HG03439 (cell line): ENCODE measurements around the gene DCLRE1A.

ENCODE experiments used
- ATAC-seq: cut with Tn5 transposase; IDR thresholded peaks from one replicate; pipeline ENCODE4 v1.9.1; 2021; ENCODE audit warnings: mild to moderate bottlenecking, moderate library complexity; ENCODE audit not compliant: unreplicated experiment

The DCLRE1A gene

DNA sequence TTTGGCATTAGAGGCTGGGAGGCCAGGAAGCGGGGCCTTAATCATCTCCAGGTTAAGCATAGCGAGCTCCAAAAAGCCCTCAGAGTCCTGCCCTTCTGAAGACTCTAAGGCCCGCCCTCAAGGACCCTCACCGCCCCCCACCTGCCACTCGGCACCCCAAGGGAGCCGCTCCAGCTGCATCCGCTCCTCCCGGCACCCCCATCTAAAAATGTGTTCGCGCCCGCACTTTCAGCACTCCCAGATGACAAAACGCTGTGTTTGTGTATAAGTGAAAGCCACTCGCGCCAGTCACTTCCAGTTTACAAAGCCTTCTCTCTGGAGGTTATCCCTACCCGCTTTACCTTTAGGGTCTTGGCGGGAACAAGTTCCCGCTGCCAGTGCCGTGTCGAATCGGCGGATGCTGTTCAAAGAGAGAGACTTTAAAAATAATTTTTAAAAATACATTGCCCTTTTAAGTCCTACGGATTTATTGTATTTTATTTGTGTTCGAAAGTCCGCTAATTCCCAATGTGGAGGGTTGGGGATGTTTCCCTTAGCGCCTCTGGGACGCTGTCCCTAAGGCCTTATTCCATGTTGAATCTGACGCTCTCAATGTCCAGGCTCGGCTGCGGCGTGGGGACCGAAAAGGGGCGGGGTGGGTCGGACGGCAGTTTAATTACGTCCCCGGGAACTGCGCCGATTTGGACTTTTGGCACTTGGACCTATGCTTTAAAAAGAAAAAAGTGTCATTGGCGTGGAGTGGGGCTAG, at the start of gene DCLRE1A, which contains the start of gene NHLRC2:
Gene DCLRE1A, minus strand, starts transcription at position 70 of the 748 bp plus-strand sequence. CDS start 900 bp downstream, outside the sequence.
Gene NHLRC2, plus strand, starts transcription at position 649 of the 748 bp plus-strand sequence. CDS start 212 bp downstream, outside the sequence.
- peak; percentile 45 for ATAC-seq

DNA sequence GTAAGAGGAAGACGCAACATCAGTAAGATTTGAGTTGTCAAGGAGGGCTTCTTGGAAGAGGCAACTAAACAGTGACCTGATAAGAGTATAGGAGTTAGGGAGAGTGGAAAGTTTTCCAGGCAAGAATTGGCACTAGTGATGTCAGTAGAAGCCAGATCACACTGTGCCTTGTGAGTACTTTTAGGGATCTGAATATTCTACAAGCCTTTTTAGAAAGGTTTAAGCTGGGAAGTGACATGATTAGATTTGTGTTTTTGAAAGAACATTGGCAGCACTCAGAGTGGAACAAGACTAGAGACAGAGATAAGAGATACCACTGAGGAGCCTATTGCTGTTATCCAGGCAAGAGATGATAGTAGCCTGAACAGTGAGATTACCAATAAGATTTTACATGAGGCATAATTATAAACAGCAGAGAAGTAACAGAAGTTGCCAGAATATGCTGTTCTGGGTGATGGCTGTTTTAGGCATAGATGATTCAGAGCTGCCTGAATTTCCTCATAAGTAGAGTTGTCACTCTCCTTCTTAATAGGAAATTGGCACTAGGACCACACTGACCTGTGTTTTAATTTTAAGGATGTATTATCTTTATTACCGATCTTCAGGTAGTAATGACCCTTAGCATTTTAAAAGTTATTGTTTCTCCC, 46.2 kb upstream of the DCLRE1A start:
- ATAC-seq, result no peak

DNA sequence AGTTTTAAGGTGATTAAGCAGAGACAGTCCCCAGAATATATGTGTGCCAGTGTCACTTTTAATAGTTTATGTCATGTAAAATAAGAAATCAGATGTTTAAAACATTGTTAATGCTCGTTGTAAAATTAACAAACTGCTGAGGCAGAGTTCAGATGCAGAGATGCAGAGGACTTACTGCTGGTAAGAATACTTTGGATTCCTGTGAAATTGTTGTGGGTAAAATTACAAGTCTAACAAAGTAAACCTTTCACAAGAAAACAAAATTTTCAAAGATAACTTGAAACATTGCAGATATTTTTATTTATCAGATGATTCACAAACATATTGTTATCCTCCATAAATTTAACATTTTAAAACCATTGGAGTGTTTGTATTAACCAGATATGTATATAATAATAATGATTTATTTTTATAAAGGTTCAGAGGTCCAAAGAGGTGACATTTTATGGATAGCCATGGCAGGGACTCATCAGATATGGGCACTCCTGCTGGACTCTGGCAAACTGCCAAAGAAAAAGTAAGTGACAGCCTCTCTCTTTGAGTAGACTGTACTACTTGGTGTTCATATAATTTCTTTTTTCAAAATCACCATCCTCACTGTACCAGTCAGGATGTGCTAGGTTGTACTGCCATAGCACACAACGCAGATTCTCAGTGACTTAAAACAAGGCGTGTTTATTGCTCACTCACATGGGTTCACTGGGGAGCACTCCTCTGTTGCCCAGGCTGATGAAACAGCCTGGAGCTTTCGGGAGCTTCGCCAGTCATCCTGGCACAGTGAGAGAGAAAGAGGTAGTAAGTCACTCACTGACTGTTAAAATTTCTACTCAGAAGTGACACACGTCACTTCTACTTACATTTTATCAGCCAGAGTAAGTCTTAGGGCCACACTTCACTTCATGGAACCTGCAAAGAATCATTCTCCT, 44.1 kb upstream of the DCLRE1A start:
- ATAC-seq, result no peak

DNA sequence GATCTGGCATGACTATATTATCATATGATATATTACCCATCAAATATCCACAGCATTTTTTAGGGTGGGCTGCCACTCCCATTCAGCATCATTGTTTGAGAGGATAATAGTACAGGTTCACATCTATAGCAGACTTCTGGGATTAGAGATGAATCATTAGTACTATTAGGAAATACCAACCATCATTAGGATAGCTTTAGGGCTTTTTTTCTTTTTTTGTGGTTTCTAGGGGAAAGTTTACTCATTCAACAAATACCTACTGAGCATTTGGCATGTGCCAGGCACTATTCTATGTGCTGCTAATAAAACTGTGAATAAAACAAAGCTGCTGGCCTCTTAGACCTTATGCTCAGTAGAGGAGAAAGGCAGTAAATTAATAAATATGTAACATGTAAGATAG, 41.1 kb upstream of the DCLRE1A start:
- ATAC-seq, result no peak

DNA sequence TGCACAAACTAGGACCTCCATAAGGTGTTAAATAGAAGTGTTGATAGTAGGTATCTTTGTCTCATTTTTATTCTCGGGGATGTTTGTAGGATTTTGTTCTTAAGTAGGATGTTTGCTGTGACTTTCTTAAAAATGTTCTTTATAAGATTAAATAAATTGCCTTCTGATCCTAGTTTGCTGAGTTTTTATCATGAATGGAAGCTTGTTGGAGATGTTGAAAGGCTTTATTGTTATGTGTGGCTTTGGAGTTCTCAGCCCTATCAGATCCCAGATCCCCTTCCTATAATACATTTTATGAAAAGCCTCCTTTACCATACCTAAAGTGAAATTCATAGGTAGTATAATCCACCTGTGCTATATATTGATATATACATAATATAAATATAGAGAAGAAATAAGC, 40.7 kb upstream of the DCLRE1A start:
- ATAC-seq, result no peak

DNA sequence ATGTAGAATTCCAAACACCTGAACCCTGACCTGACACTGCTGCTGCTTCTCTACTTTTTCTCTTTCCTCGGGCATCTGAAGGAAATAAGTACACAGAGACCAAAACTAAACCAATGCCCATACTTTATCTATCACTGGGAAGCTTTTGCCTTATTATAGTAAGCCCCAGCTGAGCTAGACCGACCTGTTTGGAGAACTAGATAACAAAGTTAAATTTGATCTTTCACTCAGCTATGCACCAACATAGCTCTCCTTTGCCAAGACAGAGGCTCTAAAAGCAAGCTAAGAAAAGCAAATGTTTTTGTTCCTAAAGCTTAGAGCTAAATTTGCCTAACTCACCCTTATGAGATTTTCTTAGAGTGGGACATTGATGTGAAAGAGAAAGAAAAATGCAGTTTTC, 39.7 kb upstream of the DCLRE1A start:
- ATAC-seq, result no peak

DNA sequence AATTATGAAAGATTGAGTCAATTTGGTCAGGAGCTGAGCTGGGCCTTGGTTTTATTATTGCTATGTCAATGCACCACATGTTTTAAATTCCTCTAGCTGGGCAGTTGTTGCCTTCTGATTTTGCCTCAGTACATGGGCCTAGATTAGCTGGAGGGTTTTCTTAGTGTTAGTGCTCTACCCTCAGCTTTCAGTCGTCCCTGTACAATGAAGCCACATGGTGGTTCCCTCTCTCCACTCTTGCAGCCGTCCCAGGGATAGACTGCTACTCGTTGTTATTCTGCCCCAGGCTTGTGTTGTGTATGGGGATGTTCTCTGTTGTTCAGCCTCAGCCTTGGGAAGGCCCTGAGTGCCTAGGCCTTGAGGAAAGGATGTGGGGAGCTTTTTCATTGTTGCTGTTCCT, 37.6 kb upstream of the DCLRE1A start:
- ATAC-seq, result no peak

DNA sequence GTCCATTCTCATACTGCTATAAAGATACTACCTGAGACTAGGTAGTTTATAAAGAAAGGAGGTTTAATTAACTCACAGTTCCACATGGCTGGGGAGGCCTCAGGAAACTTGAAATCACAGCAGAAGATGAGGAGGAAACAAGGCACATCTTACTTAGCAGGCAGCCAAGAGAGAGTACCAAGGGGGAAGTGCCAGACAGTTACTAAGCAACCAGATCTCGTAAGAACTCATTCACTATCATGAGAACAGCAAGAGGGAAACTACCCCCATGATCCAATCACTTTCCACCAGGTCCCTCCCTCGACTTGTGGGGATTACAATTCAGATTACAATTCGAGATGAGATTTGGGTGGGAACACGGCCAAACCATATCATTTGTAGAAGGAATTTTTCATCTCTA, 36.9 kb upstream of the DCLRE1A start:
- no peak for ATAC-seq

DNA sequence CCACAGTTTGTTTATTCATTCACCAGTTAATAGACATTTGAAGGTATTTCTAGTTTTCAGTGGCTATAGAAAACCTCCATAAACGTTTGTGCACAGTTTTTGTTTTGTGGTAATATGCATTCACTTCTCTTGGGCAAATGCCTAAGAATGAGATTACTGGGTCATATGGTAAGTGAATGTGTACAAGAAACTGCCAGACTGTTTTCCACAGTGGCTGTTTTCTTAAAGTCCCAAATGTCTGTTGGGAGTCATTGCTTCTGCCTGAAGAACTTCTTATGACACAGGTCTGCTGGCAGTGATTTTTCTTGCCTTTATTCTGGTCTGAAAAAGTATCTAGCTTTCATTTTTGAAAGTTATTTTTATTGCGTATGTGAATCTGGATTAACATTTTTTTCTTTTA, 36.0 kb upstream of the DCLRE1A start:
- ATAC-seq, result no peak

DNA sequence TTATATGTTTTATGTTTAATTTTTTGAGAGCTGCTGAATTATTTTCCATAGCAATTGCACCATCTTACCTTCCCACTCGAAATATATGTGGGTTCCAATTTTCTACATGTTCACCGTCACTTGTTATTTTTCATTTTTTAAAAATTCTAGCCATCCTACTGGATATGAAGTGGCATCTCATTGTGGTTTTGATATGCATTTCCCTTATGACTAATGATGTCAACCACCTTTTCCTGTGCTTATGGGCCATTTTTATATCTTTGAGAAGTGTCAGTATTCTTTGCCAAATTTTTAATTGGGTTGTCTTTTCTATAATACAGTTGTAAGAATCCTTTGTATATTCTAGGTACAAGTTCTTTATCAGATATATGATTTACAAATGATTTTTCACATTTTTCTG, 28.4 kb upstream of the DCLRE1A start:
- no peak for ATAC-seq

DNA sequence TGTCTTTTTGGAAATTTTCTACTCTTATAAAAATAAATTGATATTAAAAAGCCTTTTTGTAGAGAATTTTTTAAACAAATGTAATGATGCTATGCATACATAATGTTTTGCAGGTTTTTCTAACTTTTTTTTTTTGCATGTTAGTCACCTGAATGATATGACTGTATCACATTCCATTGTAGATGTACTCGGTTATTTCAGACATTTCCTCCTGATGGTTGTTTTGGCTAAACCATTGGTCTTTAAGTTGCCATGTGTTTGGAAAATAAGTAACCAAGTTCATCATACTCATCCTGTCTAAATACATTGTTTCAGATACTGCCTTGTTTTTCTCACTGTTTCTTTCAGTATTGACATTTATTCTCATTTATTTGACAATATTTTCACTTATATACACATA, 26.4 kb upstream of the DCLRE1A start:
- ATAC-seq, result no peak

DNA sequence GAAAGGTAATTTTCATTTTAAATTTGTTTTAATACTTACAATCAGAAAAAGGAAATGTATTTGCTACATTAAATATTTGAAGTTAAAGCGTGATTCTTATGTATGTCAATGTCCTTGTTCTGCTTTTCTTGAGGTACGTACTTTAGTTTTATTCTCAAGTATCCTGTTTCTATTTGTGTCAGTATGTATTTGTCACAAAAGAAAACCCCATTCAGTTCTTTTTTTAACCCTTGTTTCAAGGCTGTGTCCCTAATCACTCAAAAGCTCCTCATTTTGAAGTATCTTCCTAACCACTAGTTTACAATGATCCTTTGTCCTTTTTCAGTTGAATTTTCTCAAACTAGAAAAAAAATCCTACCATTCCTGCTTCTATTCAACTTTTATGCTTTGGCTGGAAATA, 25.8 kb upstream of the DCLRE1A start:
- ATAC-seq, result peak; percentile 83

DNA sequence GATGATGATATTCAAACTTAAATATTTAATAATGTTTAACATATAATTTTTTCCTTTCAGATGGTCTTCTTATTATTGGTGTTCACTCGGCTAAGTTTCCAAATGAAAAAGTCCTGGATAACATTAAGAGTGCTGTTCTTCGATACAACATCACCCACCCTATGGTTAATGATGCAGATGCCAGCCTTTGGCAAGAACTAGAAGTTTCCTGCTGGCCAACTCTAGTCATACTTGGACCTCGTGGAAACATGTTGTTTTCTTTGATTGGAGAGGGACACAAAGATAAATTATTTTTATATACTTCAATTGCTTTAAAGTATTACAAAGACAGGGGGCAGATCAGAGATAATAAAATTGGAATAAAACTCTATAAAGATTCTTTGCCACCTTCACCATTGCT, 22.6 kb upstream of the DCLRE1A start:
- ATAC-seq, result no peak

DNA sequence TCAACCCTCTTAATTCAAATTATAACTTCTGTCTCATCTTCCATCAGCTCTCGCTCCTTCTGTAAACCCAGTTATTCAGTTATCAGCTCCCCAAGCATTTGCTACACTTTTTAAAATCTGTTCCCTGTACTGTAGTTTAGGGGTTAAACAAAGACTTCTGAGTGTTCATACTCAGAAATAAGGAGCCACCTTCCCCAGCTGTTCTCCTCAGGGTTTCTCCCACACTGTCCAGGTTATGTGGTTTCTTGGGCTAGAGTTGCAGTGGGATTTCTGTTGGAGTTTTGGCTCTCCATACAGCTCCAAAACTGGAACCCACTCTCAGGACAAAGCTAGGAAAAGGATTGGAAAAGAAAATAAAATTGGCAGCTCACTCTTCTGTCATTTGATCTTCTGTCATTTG, 21.3 kb upstream of the DCLRE1A start:
- no peak for ATAC-seq

DNA sequence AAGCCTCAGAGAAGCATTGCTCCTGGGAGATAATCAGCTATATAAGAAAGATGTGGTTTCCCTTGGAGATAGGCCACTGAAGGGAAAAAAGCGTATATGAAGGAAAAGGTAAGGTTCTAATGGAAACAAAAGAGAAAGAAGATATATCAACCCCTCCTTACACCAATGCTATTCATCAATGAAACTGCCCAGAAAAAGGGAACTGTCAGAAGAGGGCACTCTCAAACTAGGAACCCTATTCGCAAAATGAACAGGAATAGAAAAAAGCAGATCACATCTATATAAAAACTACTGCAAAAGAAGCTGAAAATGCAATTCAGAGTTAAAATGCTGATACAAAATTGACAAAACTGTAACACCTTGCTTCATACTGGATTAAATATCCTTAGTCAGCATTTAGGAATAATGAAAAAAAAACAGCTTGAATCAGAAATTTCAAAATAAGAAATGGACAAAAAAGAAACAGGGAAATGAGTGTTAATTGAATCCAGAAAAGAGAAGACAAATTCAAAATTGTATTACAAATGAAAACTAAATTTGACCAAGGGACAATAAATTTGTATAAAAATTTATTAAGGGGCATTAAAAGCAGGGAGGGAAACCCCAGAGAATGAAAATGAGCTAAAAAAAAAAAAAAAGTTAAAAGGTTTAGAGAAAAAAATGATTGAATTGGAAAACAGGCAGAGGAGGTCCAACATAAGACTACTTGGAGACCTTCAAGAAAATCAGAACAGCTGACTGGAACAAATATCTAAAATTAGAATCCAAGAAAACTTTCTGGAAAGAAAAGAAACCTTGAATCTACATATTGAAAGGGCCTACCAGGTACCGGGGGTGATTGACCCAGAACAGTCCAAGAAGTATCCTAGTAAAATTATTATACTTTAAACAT, 18.5 kb upstream of the DCLRE1A start:
- no peak for ATAC-seq

DNA sequence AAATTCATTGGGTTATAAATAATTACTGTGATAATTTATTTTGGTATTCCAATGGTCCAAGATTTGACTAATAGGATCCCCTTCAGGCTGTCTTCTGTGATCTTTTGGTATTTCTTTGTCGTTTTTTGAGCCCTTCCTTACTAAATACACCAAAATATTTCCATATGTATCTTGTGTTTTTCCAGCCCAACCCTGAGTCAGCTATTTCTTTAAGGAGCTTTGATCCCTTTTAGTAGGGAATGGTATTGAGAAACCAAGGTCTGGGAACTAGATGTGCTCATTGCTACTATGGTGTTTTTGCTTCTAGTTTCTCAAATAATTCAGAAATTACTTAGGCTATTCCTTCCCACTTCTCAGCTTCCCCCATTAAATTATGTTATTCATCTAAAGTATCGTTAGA, 15.9 kb upstream of the DCLRE1A start:
- ATAC-seq, result no peak

DNA sequence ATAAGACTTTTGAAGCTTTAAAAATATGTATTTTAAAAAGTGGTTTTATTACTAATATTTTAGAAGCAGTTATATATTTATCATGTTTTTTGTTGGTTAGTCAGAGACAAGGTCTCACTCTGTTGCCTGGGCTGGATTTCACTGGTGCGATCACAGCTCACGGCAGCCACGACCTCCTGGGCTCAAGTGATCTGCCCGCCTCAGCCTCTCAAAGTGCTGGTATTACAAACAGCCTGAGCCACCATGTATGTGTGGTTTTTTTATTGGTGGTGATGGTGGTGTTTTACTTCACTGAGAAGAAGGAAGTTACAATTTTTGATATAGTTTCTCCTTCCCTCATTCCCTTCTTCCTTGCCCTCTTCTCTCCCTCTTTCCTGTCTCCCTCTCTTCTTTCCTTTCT, 14.0 kb upstream of the DCLRE1A start:
- no peak for ATAC-seq

DNA sequence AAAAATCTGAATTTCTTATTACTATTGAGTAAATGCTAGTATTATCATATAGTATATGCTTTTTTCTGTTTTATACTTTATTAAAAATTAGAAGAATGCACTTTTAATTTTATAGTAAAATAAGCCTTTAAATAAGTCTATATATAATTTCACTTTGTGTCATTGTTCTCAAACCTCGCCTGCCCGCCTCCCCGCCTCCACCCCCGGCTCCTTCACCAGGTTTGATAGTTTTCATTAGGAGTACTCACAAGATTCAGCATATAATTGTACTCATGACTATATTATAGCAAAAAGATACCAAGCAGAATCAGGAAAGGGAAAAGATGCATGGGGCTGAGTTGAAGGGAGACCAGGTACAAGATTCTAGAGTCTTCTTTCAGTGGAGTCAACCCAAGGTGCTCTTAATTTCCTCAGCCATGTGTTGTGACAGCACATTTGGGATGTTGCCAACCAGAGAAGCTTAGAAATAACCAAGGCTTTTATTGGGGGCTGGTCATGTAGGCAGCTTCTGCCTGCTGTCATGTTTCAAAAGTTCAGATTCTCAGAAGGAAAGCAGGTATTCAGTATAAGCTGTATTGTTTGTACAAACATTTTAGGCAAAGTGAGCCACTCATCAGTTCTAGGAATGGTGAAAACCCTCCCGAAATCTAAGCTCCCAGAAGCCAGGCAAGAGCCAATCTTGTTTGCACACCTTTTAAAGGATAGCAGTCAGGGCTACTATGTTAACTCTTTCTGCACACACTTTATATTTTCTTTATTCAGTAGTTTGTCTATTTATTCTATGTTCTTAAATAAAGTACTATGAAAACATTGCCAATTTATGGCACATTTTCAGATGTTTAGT, 12.9 kb upstream of the DCLRE1A start:
- no peak for ATAC-seq

DNA sequence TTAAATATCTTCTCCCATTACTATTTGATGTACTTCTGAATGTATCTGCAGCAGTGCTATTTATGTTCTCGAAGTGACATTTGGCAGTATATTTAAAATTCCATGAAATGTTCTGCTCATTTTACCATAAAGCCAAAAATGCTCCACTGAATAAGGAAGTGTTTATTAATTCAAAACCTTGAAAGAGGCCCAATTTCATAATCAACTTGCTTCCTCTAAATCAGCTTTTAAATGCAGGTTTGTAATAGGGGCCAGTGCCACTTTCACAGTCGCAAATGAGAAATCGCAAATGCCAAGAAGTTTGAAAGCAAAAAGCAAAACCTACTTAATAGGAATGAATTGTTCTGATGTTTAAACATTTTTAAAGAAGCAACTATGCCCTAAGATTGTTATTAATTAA, 12.0 kb upstream of the DCLRE1A start:
- no peak for ATAC-seq

DNA sequence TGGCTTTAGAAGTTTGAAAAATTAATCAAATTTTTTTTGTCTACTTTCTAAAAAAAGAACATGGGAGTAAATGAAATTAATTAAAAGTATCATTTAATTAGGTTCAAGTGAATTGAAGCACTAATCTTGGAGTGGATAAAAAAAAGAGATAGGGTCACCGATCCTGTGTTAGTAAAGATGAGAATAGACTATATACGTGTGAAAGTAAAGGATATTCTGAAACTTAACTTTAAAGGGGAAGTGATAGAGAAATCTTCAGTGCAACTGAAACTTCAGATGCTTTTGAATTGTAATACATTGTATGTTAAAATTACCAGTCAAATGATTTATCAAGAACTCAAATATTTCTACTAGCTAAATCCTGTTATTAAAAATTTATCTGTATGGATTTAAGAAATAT, 5.4 kb upstream of the DCLRE1A start:
- no peak for ATAC-seq
